Thymus (tissue), 11 donors: ENCODE data around the gene WDR19. TPM values are rescaled to one million over a fixed set of nuclear protein-coding genes. Genes with fewer than 3 reads are reported as not detected.

ENCODE experiments used
- DNase-seq, 9 donors: peaks; one replicate each; pipeline ENCODE4 v3.0.0-alpha.2; 2013; ENCODE audit warnings: low spot score in 9 of 9, low read depth in 6 of 9, missing footprints in 1 of 9
- H3K27ac ChIP-seq, 2 donors: one replicate each; pipeline ENCODE4 v1.5.1; 2013; ENCODE audit warnings: control low read depth in 1 of 2, low read depth in 1 of 2, low read length in 1 of 2, mild to moderate bottlenecking in 1 of 2, moderate library complexity in 1 of 2
- H3K27me3 ChIP-seq, 2 donors: one replicate each; pipeline ENCODE4 v1.5.1; 2013; ENCODE audit warnings: low read length in 1 of 2; ENCODE audit not compliant: control insufficient read depth in 2 of 2, insufficient read depth in 1 of 2
- H3K36me3 ChIP-seq, 2 donors: one replicate each; pipeline ENCODE4 v1.5.1; 2013; ENCODE audit warnings: low read length in 1 of 2, mild to moderate bottlenecking in 1 of 2, moderate library complexity in 1 of 2; ENCODE audit not compliant: control insufficient read depth in 2 of 2, insufficient read depth in 2 of 2
- H3K4me1 ChIP-seq, 2 donors: one replicate each; pipeline ENCODE4 v1.5.1; 2013; ENCODE audit warnings: low read length in 2 of 2; ENCODE audit not compliant: control insufficient read depth in 2 of 2, insufficient read depth in 2 of 2
- H3K4me3 ChIP-seq, 2 donors: one replicate each; pipeline ENCODE4 v1.5.1; 2013; ENCODE audit warnings: low read length in 2 of 2, control low read depth in 1 of 2, mild to moderate bottlenecking in 1 of 2
- H3K9me3 ChIP-seq, 2 donors: one replicate each; pipeline ENCODE4 v1.5.1; 2013; ENCODE audit warnings: low read length in 1 of 2, mild to moderate bottlenecking in 1 of 2; ENCODE audit not compliant: control insufficient read depth in 2 of 2, insufficient read depth in 1 of 2
- WGBS: extraction: QIAGEN DNeasy Blood & Tissue Kit; methylation state at CpG from one replicate; pipeline ENCODE4 v1.1.7; 2013; 5-methylcytosine and 5-hydroxymethylcytosine counted together
- polyA plus RNA-seq: library from polyadenylated mRNA; stranded (reverse); fragments of 200-250 nt; gene quantifications from one replicate; pipeline ENCODE4 v1.2.3, GENCODE V29; 2013
- total RNA-seq: library from RNA; stranded (reverse); fragments of 120-200 nt; gene quantifications from one replicate; pipeline ENCODE4 v1.2.4, GENCODE V29; 2013
- donor health status: healthy.

WDR19 gene
- total and polyA plus RNA-seq, 2 donors, result 19.9 to 84.4 TPM

- Histone ChIP-seq H3K4me1 (no peaks in the 10 kb centered on the region), H3K27ac (no peak overlapping the region), H3K36me3 (peaks cover 42 to 76% of the 10 kb centered on the region in 2 donors), H3K9me3 (peaks cover 0 to 2% of the 10 kb centered on the region in 2 donors), H3K4me3 (no peak overlapping the region), H3K27me3 (no peaks in the 10 kb centered on the region)
- WGBS, result 98% methylated on average over 8 of the region's 8 CpGs
- no peak for DNase-seq
Measured at GRCh38 chr4:39295784-39296183, 113.5 kb downstream of the WDR19 start.

GRCh38 chr4:39302901-39303300 lies 120.6 kb downstream of the WDR19 start:
- Histone ChIP-seq H3K27me3 (no peaks in the 10 kb centered on the region), H3K36me3 (peaks cover 46 to 68% of the 10 kb centered on the region in 2 donors), H3K27ac (no peak overlapping the region), H3K4me3 (no peak overlapping the region), H3K4me1 (no peaks in the 10 kb centered on the region), H3K9me3 (peaks cover 0 to 1% of the 10 kb centered on the region in 2 donors)
- no peak for DNase-seq
- 98% methylated on average over 1 of the region's 1 CpG for WGBS

- H3K4me1 ChIP-seq, result no peaks in the 10 kb centered on the region
- H3K36me3 ChIP-seq, result peaks cover 49 to 70% of the 10 kb centered on the region in 2 donors
- WGBS, result 96% methylated on average over 3 of the region's 3 CpGs
Measured at GRCh38 chr4:39303871-39304270, 121.5 kb downstream of the WDR19 start.

GRCh38 chr4:39304651-39305050 lies 122.3 kb downstream of the WDR19 start:
- Histone ChIP-seq H3K36me3 (peaks cover 44 to 71% of the 10 kb centered on the region in 2 donors), H3K9me3 (no peaks in the 10 kb centered on the region)
- 53% methylated on average over 5 of the region's 5 CpGs for WGBS

More at GRCh38 chr4:39303871-39304270, 121.5 kb downstream of the WDR19 start:
- Histone ChIP-seq H3K27me3 (no peaks in the 10 kb centered on the region), H3K27ac (no peak overlapping the region), H3K9me3 (no peaks in the 10 kb centered on the region), H3K4me3 (no peak overlapping the region)
- DNase-seq, result no peak

GRCh38 chr4:39305912-39306677 lies 123.8 kb downstream of the WDR19 start:
- peaks cover 35 to 69% of the 10 kb centered on the region in 2 donors for H3K36me3 ChIP-seq

More at GRCh38 chr4:39304651-39305050, 122.3 kb downstream of the WDR19 start:
- Histone ChIP-seq H3K27ac (no peak overlapping the region), H3K27me3 (no peaks in the 10 kb centered on the region), H3K4me1 (no peaks in the 10 kb centered on the region), H3K4me3 (no peak overlapping the region)
- no peak for DNase-seq

GRCh38 chr4:39308611-39309010 lies 126.3 kb downstream of the WDR19 start:
- no peaks in the 10 kb centered on the region for H3K27me3 ChIP-seq
- H3K4me3 ChIP-seq, result no peak overlapping the region
- no peaks in the 10 kb centered on the region for H3K4me1 ChIP-seq
- 96% methylated on average over 6 of the region's 6 CpGs for WGBS
- H3K36me3 ChIP-seq, result peaks cover 35 to 69% of the 10 kb centered on the region in 2 donors
- DNase-seq, result no peak
- H3K27ac ChIP-seq, result no peak overlapping the region
- no peaks in the 10 kb centered on the region for H3K9me3 ChIP-seq

More at GRCh38 chr4:39305912-39306677, 123.8 kb downstream of the WDR19 start:
- WGBS, result 72% methylated on average over 14 of the region's 14 CpGs
- H3K27ac ChIP-seq, result no peak overlapping the region
- no peak overlapping the region for H3K4me3 ChIP-seq
- H3K9me3 ChIP-seq, result no peaks in the 10 kb centered on the region
- no peaks in the 10 kb centered on the region for H3K4me1 ChIP-seq
- H3K27me3 ChIP-seq, result no peaks in the 10 kb centered on the region
- DNase-seq, result no peak

GRCh38 chr4:39312816-39313215 lies 130.5 kb downstream of the WDR19 start:
- Histone ChIP-seq H3K4me1 (no peaks in the 10 kb centered on the region), H3K9me3 (no peaks in the 10 kb centered on the region), H3K27me3 (no peaks in the 10 kb centered on the region), H3K4me3 (no peak overlapping the region), H3K27ac (no peak overlapping the region), H3K36me3 (peaks cover 45 to 77% of the 10 kb centered on the region in 2 donors)
- 82% methylated on average over 4 of the region's 4 CpGs for WGBS
- DNase-seq, result no peak

GRCh38 chr4:39319676-39320075 lies 137.3 kb downstream of the WDR19 start:
- no peak overlapping the region for H3K27ac ChIP-seq
- H3K9me3 ChIP-seq, result no peaks in the 10 kb centered on the region
- 96% methylated on average over 4 of the region's 4 CpGs for WGBS
- H3K36me3 ChIP-seq, result peaks cover 35 to 59% of the 10 kb centered on the region in 2 donors
- DNase-seq, result no peak
- no peaks in the 10 kb centered on the region for H3K27me3 ChIP-seq
- H3K4me3 ChIP-seq, result no peak overlapping the region
- no peaks in the 10 kb centered on the region for H3K4me1 ChIP-seq

GRCh38 chr4:39320381-39321115 lies 138.2 kb downstream of the WDR19 start:
- Histone ChIP-seq H3K27me3 (no peaks in the 10 kb centered on the region), H3K9me3 (no peaks in the 10 kb centered on the region), H3K36me3 (peaks cover 30 to 58% of the 10 kb centered on the region in 2 donors), H3K27ac (no peak overlapping the region), H3K4me3 (no peak overlapping the region), H3K4me1 (no peaks in the 10 kb centered on the region)
- no peak for DNase-seq
